ENCODE results near the gene EPAS1. TPM values are rescaled to one million over a fixed set of nuclear protein-coding genes. Genes with fewer than 3 reads are reported as not detected.

EPAS1 gene
- total and polyA plus RNA-seq, 2 of the 13 experiments (the other 11 are each of a cell fraction or from before 2014, with no cell fraction given): 47.1 to 182 TPM

DNA sequence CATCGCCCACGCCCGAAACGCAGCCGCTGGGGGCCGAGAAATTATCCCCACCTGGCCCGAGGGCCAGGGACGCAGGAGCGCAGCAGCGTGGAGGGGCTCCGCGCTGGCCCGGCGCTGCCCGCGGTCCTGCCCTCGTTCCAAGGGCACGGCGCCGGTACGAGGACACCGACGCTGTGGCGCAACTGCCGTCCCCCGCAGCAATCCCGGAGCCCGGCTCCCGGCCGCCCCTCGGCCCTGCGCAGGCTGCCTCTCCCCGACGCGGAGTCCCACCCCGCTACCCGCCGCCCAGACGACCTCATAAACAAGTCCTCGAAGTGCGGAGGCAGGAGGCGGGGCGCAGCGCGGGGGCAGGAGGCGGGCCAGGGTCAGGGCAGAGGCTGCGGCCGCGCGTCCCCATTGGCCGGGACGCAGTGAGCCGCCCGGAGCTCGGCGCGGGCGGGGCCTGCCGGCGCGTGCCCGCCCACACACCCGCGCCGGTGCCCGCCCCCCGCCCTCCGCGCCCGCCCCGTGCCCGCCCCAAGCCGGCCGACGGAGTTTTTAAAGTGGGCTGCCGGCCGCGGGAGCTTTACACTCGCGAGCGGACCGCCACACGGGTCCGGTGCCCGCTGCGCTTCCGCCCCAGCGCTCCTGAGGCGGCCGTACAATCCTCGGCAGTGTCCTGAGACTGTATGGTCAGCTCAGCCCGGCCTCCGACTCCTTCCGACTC lies at the start of gene EPAS1 (continued):
- TF ChIP-seq ZNF451 (CRISPR knock-in tag; IDR thresholded peaks at IDR 0.05): peak; percentile 73; the same call in 1 of the 2 replicates
- TF ChIP-seq, protein P1, sequence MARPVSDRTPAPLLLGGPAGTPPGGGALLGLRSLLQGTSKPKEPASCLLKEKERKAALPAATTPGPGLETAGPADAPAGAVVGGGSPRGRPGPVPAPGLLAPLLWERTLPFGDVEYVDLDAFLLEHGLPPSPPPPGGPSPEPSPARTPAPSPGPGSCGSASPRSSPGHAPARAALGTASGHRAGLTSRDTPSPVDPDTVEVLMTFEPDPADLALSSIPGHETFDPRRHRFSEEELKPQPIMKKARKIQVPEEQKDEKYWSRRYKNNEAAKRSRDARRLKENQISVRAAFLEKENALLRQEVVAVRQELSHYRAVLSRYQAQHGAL (CRISPR knock-in tag; IDR thresholded peaks at IDR 0.05; ENCODE audit: not compliant biosample characterization): peak; percentile 97
- peak; percentile 78 for TF ChIP-seq TBX2 (CRISPR knock-in tag; IDR thresholded peaks at IDR 0.05; ENCODE audit: borderline replicate concordance)
- TF ChIP-seq, protein P2, sequence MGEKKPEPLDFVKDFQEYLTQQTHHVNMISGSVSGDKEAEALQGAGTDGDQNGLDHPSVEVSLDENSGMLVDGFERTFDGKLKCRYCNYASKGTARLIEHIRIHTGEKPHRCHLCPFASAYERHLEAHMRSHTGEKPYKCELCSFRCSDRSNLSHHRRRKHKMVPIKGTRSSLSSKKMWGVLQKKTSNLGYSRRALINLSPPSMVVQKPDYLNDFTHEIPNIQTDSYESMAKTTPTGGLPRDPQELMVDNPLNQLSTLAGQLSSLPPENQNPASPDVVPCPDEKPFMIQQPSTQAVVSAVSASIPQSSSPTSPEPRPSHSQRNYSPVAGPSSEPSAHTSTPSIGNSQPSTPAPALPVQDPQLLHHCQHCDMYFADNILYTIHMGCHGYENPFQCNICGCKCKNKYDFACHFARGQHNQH (CRISPR knock-in tag; IDR thresholded peaks at IDR 0.05): peak; percentile 82
- TF ChIP-seq CCDC6 (CRISPR knock-in tag; IDR thresholded peaks at IDR 0.05): peak; percentile 87
- TF ChIP-seq MBNL3 (CRISPR knock-in tag; conservative IDR thresholded peaks at IDR 0.05): no peak
- TF ChIP-seq CHD2 (IDR thresholded peaks at IDR 0.05; ENCODE audit: low read depth, low read length): no peak
- TF ChIP-seq ZNF776 (CRISPR knock-in tag; IDR thresholded peaks at IDR 0.05): peak; percentile 94
- peak; percentile 53 for TF ChIP-seq ETV5 (CRISPR knock-in tag; IDR thresholded peaks at IDR 0.05; ENCODE audit: borderline replicate concordance)
- TF ChIP-seq ZNF30 (CRISPR knock-in tag; IDR thresholded peaks at IDR 0.05): 0 out of 2 replicates have a peak, but pooled peaks have one; percentile 52
- 0 out of 2 replicates have a peak, but pooled peaks have one; percentile 30 for TF ChIP-seq ZNF329 (CRISPR knock-in tag; IDR thresholded peaks at IDR 0.05; ENCODE audit: low read depth)
- peak; percentile 97 for TF ChIP-seq ZNF777 (CRISPR knock-in tag; IDR thresholded peaks at IDR 0.05)
- TF ChIP-seq KAT8 (CRISPR knock-in tag; IDR thresholded peaks at IDR 0.05): 0 out of 2 replicates have a peak, but pooled peaks have one; percentile 24
- TF ChIP-seq ZNF720 (CRISPR knock-in tag; IDR thresholded peaks at IDR 0.05): no peak
- no peak; the same call in 1 of the 2 replicates for TF ChIP-seq ZNF33B (CRISPR knock-in tag; IDR thresholded peaks at IDR 0.05)
- no peak for TF ChIP-seq NFE2L2 (IDR thresholded peaks at IDR 0.05; ENCODE audit: low read length)
- TF ChIP-seq POLR2A (IDR thresholded peaks at IDR 0.05; ENCODE audit: insufficient read depth in 1 of 2, low read depth in 2 of 2, low read length in 2 of 2): peak in 1 of 2 experiments; percentile 87; a peak in 2 of 4 replicates
- no peak for TF ChIP-seq CBX1 (IDR thresholded peaks at IDR 0.05; ENCODE audit: low read depth)
- peak; percentile 52; the same call in 1 of the 2 replicates for TF ChIP-seq ZNF839 (CRISPR knock-in tag; IDR thresholded peaks at IDR 0.05; ENCODE audit: borderline replicate concordance)
- peak; percentile 94 for TF ChIP-seq ZNF138 (CRISPR knock-in tag; IDR thresholded peaks at IDR 0.05; ENCODE audit: low read depth)
- TF ChIP-seq RELA (CRISPR knock-in tag; IDR thresholded peaks at IDR 0.05): no peak
- peak; percentile 71 for TF ChIP-seq ZFY (CRISPR knock-in tag; IDR thresholded peaks at IDR 0.05)
- TF ChIP-seq, protein P3, sequence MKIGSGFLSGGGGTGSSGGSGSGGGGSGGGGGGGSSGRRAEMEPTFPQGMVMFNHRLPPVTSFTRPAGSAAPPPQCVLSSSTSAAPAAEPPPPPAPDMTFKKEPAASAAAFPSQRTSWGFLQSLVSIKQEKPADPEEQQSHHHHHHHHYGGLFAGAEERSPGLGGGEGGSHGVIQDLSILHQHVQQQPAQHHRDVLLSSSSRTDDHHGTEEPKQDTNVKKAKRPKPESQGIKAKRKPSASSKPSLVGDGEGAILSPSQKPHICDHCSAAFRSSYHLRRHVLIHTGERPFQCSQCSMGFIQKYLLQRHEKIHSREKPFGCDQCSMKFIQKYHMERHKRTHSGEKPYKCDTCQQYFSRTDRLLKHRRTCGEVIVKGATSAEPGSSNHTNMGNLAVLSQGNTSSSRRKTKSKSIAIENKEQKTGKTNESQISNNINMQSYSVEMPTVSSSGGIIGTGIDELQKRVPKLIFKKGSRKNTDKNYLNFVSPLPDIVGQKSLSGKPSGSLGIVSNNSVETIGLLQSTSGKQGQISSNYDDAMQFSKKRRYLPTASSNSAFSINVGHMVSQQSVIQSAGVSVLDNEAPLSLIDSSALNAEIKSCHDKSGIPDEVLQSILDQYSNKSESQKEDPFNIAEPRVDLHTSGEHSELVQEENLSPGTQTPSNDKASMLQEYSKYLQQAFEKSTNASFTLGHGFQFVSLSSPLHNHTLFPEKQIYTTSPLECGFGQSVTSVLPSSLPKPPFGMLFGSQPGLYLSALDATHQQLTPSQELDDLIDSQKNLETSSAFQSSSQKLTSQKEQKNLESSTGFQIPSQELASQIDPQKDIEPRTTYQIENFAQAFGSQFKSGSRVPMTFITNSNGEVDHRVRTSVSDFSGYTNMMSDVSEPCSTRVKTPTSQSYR (CRISPR knock-in tag; IDR thresholded peaks at IDR 0.05; ENCODE audit: borderline replicate concordance): peak; percentile 49; the same call in 1 of the 2 replicates
- TF ChIP-seq KMT2A (CRISPR knock-in tag; IDR thresholded peaks at IDR 0.05): peak; percentile 73; the same call in 1 of the 2 replicates
- no peak for TF ChIP-seq NR1H2 (CRISPR knock-in tag; IDR thresholded peaks at IDR 0.05; ENCODE audit: borderline replicate concordance, low read depth)
- TF ChIP-seq ZNF235 (CRISPR knock-in tag; IDR thresholded peaks at IDR 0.05; ENCODE audit: borderline replicate concordance): peak; percentile 96
- peak; percentile 85 for TF ChIP-seq ZNF274 (CRISPR knock-in tag; IDR thresholded peaks at IDR 0.05)
- TF ChIP-seq GATAD1 (CRISPR knock-in tag; IDR thresholded peaks at IDR 0.05): no peak; the same call in 1 of the 2 replicates
- TF ChIP-seq HMG20B (CRISPR knock-in tag; conservative IDR thresholded peaks at IDR 0.05): no peak
